ENCODE measurements around the gene KDM4B.

Gene KDM4B

GRCh38 chr19:5104871-5105351, 136.0 kb downstream of the KDM4B start:
- no peaks in the 10 kb centered on the region for H3K36me3 ChIP-seq (ENCODE audit: control insufficient read depth, low read length)
- H3K27me3 ChIP-seq (ENCODE audit: control insufficient read depth, low read length), result no peaks in the 10 kb centered on the region
- no peak overlapping the region for H3K4me3 ChIP-seq (ENCODE audit: low read length)
- H3K9me2 ChIP-seq (replicated peaks; ENCODE audit: control insufficient read depth, low read length), result no peaks in the 10 kb centered on the region
- H3K79me2 ChIP-seq (ENCODE audit: control insufficient read depth, low read length), result no peaks in the 10 kb centered on the region
- H3K9me3 ChIP-seq (ENCODE audit: control insufficient read depth, insufficient read depth, low read length), result peaks cover 4% of the 10 kb centered on the region; the same call in 1 of the 2 replicates
- H3K4me1 ChIP-seq (ENCODE audit: control insufficient read depth, low read length), result no peaks in the 10 kb centered on the region
- H3K27ac ChIP-seq (ENCODE audit: low read depth, low read length), result no peak overlapping the region
- no peak overlapping the region for H3K4me2 ChIP-seq (ENCODE audit: low read length)
- TF ChIP-seq CTCF (IDR thresholded peaks at IDR 0.05; ENCODE audit: low read depth, low read length, poor library complexity, severe bottlenecking) (no peak), EZH2phosphoT487 (IDR thresholded peaks at IDR 0.05; ENCODE audit: borderline replicate concordance, low read length) (no peak)
- H4K20me1 ChIP-seq (ENCODE audit: control insufficient read depth, insufficient read depth, low read depth, low read length), result no peaks in the 10 kb centered on the region
- no peaks in the 10 kb centered on the region for H3F3A ChIP-seq (ENCODE audit: control insufficient read depth, insufficient read depth)

GRCh38 chr19:5106191-5106726, 137.3 kb downstream of the KDM4B start:
- H3K9me3 ChIP-seq (ENCODE audit: control insufficient read depth, insufficient read depth, low read length), result no peaks in the 10 kb centered on the region
- no peaks in the 10 kb centered on the region for H3K4me1 ChIP-seq (ENCODE audit: control insufficient read depth, low read length)
- TF ChIP-seq CTCF (IDR thresholded peaks at IDR 0.05; ENCODE audit: low read depth, low read length, poor library complexity, severe bottlenecking) (no peak), EZH2phosphoT487 (IDR thresholded peaks at IDR 0.05; ENCODE audit: borderline replicate concordance, low read length) (no peak)
- no peak overlapping the region for H3K4me3 ChIP-seq (ENCODE audit: low read length)
- no peaks in the 10 kb centered on the region for H3K36me3 ChIP-seq (ENCODE audit: control insufficient read depth, low read length)
- no peaks in the 10 kb centered on the region for H3K9me2 ChIP-seq (replicated peaks; ENCODE audit: control insufficient read depth, low read length)
- no peak overlapping the region for H3K27ac ChIP-seq (ENCODE audit: low read depth, low read length)
- no peak overlapping the region for H3K4me2 ChIP-seq (ENCODE audit: low read length)
- no peaks in the 10 kb centered on the region for H3F3A ChIP-seq (ENCODE audit: control insufficient read depth, insufficient read depth)
- no peaks in the 10 kb centered on the region for H4K20me1 ChIP-seq (ENCODE audit: control insufficient read depth, insufficient read depth, low read depth, low read length)
- H3K79me2 ChIP-seq (ENCODE audit: control insufficient read depth, low read length), result no peaks in the 10 kb centered on the region
- H3K27me3 ChIP-seq (ENCODE audit: control insufficient read depth, low read length), result no peaks in the 10 kb centered on the region

- Histone ChIP-seq H3K79me2 (ENCODE audit: control insufficient read depth, low read length) (no peaks in the 10 kb centered on the region), H3K4me1 (ENCODE audit: control insufficient read depth, low read length) (no peaks in the 10 kb centered on the region), H3F3A (ENCODE audit: control insufficient read depth, insufficient read depth) (no peaks in the 10 kb centered on the region), H3K4me3 (ENCODE audit: low read length) (no peak overlapping the region), H3K27ac (ENCODE audit: low read depth, low read length) (no peak overlapping the region), H4K20me1 (ENCODE audit: control insufficient read depth, insufficient read depth, low read depth, low read length) (no peaks in the 10 kb centered on the region), H3K27me3 (ENCODE audit: control insufficient read depth, low read length) (no peaks in the 10 kb centered on the region), H3K36me3 (ENCODE audit: control insufficient read depth, low read length) (peaks cover 3% of the 10 kb centered on the region; the same call in 1 of the 2 replicates), H3K9me2 (replicated peaks; ENCODE audit: control insufficient read depth, low read length) (no peaks in the 10 kb centered on the region), H3K9me3 (ENCODE audit: control insufficient read depth, insufficient read depth, low read length) (no peaks in the 10 kb centered on the region), H3K4me2 (ENCODE audit: low read length) (no peak overlapping the region)
- TF ChIP-seq CTCF (IDR thresholded peaks at IDR 0.05; ENCODE audit: low read depth, low read length, poor library complexity, severe bottlenecking) (no peak), EZH2phosphoT487 (IDR thresholded peaks at IDR 0.05; ENCODE audit: borderline replicate concordance, low read length) (no peak)
Measured at GRCh38 chr19:5106971-5107370, 138.1 kb downstream of the KDM4B start.
